Transverse colon (tissue), 3 donors: Measurements from ENCODE around the gene MAP4K2.

ENCODE experiments used
- POLR2A ChIP-seq: fragments of 450-650 bp; IDR thresholded peaks from one replicate; pipeline ENCODE4 v1.6.1; 2016; ENCODE audit warnings: antibody characterized with exemption, mild to moderate bottlenecking, moderate library complexity
- TF ChIP-seq, protein P1 (sequence below), 5 experiments: fragments of 200-600 bp in 3 of 5; fragments of 450-650 bp in 2 of 5; sonication (generic) in 3 of 5; IDR thresholded peaks; 1 replicate in 2 of 5; 2 replicates in 3 of 5; pipeline ENCODE4 v1.5.1; 2016 to 2017; ENCODE audit warnings: antibody characterized with exemption in 5 of 5, inconsistent platforms in 3 of 5, mild to moderate bottlenecking in 2 of 5, moderate library complexity in 1 of 5

DNA sequence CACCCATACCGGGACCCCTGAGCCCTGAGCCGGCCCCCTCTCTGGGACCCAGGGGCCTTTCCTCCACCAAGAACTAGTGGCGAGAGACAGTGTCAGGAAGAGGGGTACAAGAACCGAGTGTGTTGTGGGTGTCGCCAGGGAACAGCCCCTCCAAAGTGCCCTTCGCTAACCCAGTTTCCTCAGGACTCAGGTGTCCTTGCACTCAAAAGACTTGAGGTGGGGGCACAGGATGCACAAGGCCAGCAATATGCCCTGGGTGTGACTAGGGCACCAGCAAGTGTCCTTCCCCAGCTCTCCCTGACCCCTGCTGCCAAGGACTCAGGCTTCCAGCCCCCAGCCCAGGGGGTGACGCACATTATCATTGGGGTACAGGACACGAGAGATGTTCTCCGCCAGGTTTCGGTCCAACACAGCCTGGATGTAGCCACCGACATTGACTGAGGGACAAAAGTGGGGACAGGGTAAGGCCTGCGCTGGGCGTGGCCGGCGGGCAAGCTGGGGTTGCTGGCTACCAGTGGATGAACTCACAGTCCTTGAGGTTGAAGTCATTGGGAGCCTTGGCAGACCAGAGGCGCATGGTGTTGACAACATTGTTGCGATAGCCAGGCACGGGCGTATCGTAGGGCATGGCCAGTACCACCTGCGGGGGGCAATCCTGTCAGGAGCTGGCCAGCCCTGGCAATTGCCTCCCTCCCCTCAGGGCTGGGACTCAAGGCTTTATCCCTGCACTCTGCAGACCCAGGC is 47.9 kb downstream of the MAP4K2 start:
- TF ChIP-seq, protein P1, sequence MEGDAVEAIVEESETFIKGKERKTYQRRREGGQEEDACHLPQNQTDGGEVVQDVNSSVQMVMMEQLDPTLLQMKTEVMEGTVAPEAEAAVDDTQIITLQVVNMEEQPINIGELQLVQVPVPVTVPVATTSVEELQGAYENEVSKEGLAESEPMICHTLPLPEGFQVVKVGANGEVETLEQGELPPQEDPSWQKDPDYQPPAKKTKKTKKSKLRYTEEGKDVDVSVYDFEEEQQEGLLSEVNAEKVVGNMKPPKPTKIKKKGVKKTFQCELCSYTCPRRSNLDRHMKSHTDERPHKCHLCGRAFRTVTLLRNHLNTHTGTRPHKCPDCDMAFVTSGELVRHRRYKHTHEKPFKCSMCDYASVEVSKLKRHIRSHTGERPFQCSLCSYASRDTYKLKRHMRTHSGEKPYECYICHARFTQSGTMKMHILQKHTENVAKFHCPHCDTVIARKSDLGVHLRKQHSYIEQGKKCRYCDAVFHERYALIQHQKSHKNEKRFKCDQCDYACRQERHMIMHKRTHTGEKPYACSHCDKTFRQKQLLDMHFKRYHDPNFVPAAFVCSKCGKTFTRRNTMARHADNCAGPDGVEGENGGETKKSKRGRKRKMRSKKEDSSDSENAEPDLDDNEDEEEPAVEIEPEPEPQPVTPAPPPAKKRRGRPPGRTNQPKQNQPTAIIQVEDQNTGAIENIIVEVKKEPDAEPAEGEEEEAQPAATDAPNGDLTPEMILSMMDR (IDR thresholded peaks at IDR 0.05): no peak
- TF ChIP-seq POLR2A: no peak
